ENCODE measurements around the gene POLR3B. TPM values are rescaled to one million over a fixed set of nuclear protein-coding genes. Genes with fewer than 3 reads are reported as not detected.
"Not testable (repeated sequence)": the region's sequence is repeated elsewhere in the genome, so short reads cannot be mapped to it uniquely, and the experiment has no call there.

The POLR3B gene
- total RNA-seq, 1 donor from 2014 or later, result 7.5 TPM

- DNase-seq, result no peak
These were observed 16.3 kb upstream of the POLR3B start for GRCh38 chr12:106341086-106341877.

GRCh38 chr12:106342397-106343213 is 14.9 kb upstream of the POLR3B start:
- ATAC-seq, result peak; percentile 90
- DNase-seq, result peak; percentile 86
- intact Hi-C loops (cut with micrococcal nuclease), result loop anchor here (10.0 kb wide), 1 partner anchor 108 kb away; no protein-coding TSS in a partner anchor

More at GRCh38 chr12:106341086-106341877, 16.3 kb upstream of the POLR3B start:
- intact Hi-C loops (cut with micrococcal nuclease), result loop anchor here (10.0 kb wide), 1 partner anchor 106 kb away; no protein-coding TSS in a partner anchor
- peak; percentile 32 for ATAC-seq

DNA sequence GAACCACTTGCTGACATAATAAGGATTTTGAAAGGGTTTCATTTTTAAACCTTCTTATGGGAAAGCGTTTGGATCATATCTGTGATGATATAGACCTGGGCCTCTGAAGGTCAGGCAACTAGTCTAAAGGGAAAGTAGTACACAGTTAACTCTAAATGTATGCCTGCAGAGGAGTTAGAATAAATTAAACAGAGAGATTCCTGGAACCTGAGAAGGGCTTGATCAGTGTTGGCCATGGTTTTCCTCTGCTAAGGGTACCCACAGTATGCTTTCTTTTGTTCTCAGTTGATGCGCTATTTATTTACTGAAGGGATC is 14.4 kb upstream of the POLR3B start:
- intact Hi-C loops (cut with micrococcal nuclease), result loop anchor here (10.0 kb wide), 1 partner anchor 108 kb away; no protein-coding TSS in a partner anchor
- ATAC-seq (peak; percentile 15), DNase-seq (no peak)

GRCh38 chr12:106344131-106344530 is 13.4 kb upstream of the POLR3B start:
- intact Hi-C loops (cut with micrococcal nuclease), result loop anchor here (10.0 kb wide), 1 partner anchor 109 kb away; no protein-coding TSS in a partner anchor
- DNase-seq (no peak), ATAC-seq (no peak)

- DNase-seq (no peak), ATAC-seq (peak; percentile 38)
- intact Hi-C loops (cut with micrococcal nuclease), result loop anchor here (10.0 kb wide), 1 partner anchor 111 kb away; no protein-coding TSS in a partner anchor
These were observed 11.8 kb upstream of the POLR3B start for GRCh38 chr12:106345746-106346145.

DNA sequence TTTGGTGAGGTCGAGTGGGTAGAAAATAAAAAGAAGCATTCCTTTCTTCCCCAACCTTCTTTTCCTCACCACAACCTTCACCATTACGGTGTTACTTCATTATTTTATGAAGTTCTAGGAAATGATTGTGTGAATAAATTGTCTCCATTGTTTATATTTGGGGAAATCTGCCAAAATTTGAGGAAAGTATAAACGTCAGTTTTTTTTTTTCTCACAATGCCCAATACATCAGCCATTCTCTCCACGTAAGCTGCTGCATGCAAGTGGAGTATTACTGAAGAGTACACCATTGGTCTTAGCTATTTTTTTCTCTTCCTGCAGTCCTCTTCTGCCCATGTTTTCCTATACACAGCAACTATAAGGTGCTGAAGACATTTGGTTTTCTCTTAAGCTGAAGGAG is 9.1 kb upstream of the POLR3B start:
- ATAC-seq (no peak), DNase-seq (no peak)
- intact Hi-C loops (cut with micrococcal nuclease), result loop anchor here (10.0 kb wide), 1 partner anchor 114 kb away; no protein-coding TSS in a partner anchor

- intact Hi-C loops (cut with micrococcal nuclease), result no loop called here
- no peak for ATAC-seq
These were observed 4.4 kb upstream of the POLR3B start for GRCh38 chr12:106353175-106353574.

DNA sequence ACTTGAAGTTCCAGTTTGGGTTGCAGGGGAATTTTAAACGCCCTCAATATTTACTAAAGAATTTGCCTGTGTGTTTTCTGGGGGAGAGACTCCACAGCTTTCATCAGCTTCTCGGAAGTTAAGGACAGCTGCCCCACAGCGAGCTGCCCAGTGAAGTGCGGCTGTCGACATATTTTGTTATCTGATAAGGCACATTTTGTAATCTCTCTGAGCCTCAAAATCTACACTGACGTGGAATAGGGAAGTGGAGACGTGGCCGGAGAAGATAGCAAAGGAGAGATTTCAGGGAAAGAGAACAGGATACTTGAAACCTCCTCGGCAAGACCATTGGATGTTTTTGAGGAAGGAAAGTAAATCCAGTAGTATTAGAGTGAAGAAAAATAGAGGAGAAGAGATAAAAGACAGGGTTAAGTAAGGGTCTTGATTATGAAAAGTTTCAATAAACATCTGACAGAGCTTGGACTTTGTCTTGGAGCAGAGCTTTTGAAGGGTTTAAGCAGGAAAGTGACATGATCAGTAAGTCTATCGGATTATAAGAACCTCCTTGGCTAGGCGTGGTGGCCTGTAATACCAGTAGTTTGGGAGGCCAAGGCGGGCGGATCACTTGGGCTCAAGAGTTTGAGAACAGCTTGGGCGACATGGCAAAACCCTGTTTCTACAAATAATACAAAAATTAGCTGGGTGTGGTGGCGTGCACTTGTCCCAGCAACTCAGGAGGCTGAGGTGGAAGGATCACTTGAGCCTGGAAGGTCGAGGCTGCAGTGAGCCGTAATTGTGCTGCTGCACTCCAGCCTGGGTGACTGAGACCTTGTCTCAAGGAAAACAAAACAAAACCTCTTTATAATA is 1.1 kb downstream of the POLR3B start:
- intact Hi-C loops (cut with micrococcal nuclease), result no loop called here
- peak; percentile 43 for DNase-seq
- peak; percentile 35 for ATAC-seq

More at GRCh38 chr12:106353175-106353574, 4.4 kb upstream of the POLR3B start:
- DNase-seq, result no peak

DNA sequence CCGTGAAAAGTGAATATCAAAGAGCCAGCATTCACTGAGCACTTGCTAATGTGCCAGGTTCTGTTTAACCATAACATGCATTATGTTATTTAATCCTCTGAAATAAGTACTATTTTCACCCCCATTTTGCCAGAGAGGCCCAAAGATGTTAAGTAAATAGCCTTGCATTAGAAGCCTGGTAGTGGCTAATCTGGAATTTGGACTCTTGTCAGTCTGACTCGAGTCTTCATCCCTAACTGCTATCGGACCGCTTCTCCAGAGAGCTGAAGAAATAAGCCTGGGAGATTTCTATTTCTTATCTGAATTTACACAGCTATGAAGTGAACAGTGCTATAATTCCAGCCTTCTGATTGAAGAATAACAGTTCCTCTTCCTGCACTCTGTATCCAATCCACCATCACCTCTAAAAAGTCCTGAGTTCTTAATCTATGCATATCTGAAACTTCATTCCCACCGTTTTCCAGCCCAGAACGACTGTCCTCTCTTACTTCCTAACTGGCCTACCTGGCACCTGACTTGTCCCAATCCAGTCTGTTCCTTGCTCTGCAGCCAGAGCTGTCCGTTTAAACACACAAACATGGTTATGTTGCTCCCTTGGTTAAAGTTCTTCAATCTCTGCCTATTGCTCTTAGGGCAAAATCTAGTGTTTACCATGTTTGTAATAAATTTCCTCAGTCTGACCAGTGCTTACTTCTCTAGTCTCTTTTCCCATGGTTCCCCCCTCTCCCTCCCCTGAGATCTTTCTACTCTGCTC is 2.3 kb downstream of the POLR3B start:
- no peak for ATAC-seq
- intact Hi-C loops (cut with micrococcal nuclease), result no loop called here
- DNase-seq, result no peak

DNA sequence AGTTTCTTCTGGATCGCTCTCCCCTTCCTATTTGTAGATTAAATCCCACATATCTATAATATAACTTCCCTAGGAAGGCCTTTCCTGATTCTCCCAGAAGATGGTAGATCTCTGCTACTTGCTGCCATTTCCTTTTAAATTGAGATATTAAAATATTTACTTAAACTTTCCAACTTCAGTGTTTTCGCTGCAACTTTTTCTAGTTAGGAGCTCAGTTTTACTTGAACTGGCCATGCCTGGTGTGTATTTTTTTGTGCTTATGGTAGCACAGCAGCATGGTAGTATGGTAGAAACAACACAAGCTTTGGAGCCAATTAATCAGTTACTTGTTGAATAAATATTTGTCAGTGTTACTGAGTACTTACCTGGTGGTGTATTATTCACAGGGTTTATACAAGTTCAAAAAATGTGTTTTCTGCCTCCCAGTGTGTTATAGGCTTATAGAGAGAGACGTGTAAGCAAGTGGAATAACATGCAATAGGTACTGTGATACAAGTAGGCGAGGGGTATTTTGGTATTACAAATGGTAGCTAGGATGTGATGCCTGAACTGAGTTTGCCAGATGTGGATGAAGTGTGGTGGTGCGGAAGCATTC is 2.9 kb downstream of the POLR3B start:
- DNase-seq (no peak), ATAC-seq (no peak)
- intact Hi-C loops (cut with micrococcal nuclease), result no loop called here

DNA sequence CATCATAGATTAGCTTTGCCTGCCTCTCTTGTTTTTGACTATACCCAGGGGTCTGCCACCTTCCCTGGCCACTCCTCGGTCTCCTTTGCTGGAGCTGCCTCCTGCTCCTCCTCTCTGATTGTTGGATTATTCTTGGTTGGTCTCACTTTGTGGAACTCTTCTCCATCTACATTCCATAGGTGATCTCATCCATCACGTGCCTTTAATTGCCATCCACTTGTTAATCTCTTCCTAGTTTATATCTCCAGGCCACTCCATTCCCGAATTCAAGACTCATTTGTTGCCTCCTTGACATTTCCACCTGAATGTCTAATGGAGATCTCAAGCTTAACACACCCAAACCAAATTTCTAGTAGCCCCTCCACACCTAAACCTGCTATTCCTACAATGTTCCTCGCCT is 5.4 kb downstream of the POLR3B start:
- ATAC-seq (no peak), DNase-seq (no peak)
- intact Hi-C loops (cut with micrococcal nuclease), result no loop called here

DNA sequence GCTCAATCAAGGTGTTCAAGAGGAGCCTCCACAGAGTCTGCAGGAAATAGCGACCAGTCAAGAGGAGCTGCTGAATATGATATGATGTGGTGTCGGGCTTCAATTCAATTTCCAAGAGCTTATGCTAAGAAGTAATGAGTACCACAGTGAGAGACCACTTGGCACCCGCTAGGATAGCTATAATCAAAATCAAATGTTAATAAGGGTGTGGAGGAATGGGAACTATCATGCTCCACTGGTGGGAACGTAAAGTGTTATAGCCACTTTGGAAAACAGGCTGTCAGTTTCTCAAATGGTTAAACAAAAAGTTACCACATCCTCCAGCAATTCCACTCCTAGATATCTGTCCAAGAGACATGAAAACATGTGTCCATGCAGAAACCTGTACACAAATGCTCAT is 6.7 kb downstream of the POLR3B start:
- no peak for ATAC-seq

GRCh38 chr12:106369624-106370346 is 12.2 kb downstream of the POLR3B start:
- DNase-seq (no peak), ATAC-seq (no peak)
- intact Hi-C loops (cut with micrococcal nuclease), result no loop called here

More for the DNA sequence above, 6.7 kb downstream of the POLR3B start:
- intact Hi-C loops (cut with micrococcal nuclease), result no loop called here
- DNase-seq, result no peak

- ATAC-seq, result no peak
- DNase-seq, result no peak
- intact Hi-C loops (cut with micrococcal nuclease), result no loop called here
These were observed 21.2 kb downstream of the POLR3B start for GRCh38 chr12:106378788-106379187.

- ATAC-seq (no peak), DNase-seq (no peak)
- intact Hi-C loops (cut with micrococcal nuclease), result no loop called here
These were observed 23.4 kb downstream of the POLR3B start for GRCh38 chr12:106380954-106381353.

GRCh38 chr12:106381866-106382265 is 24.3 kb downstream of the POLR3B start:
- DNase-seq; ATAC-seq; intact Hi-C loops (cut with micrococcal nuclease): not testable (repeated sequence)

GRCh38 chr12:106386813-106387535 is 29.4 kb downstream of the POLR3B start:
- ATAC-seq (no peak), DNase-seq (no peak)
- intact Hi-C loops (cut with micrococcal nuclease), result loop anchor here (2.0 kb wide), 1 partner anchor 532 kb away; no protein-coding TSS in a partner anchor
